Keratinocyte (primary cell): ENCODE results near the gene SLC25A21. TPM values are rescaled to one million over a fixed set of nuclear protein-coding genes. Genes with fewer than 3 reads are reported as not detected.

Experiments
- DNase-seq: peaks from one replicate; pipeline ENCODE4 v3.0.0-alpha.2; 2011; ENCODE audit warnings: low read depth, missing footprints, low spot score
- FAIRE-seq: peaks from 2 replicates; lab custom pipeline; 2011; peaks lifted over from hg19 to GRCh38; lab: Jason Lieb, UNC
- H2AFZ ChIP-seq: 2 replicates; pipeline ENCODE4 v1.6.0; 2012; ENCODE audit warnings: low read length, control low read depth, inconsistent platforms; ENCODE audit not compliant: control insufficient read depth
- H3K27ac ChIP-seq: 2 replicates; pipeline ENCODE4 v1.5.1; 2011; ENCODE audit warnings: low read length; ENCODE audit not compliant: control insufficient read depth, insufficient read depth
- H3K27me3 ChIP-seq: 3 replicates; pipeline ENCODE4 v1.6.0; 2011; ENCODE audit warnings: low read length; ENCODE audit not compliant: control insufficient read depth, insufficient read depth; ENCODE audit errors: extremely low read depth
- H3K36me3 ChIP-seq, 2 experiments: 2 replicates in 1 of 2; 3 replicates in 1 of 2; pipeline ENCODE4 v1.5.1; 2011; ENCODE audit warnings: low read length in 2 of 2, mild to moderate bottlenecking in 1 of 2; ENCODE audit not compliant: control insufficient read depth in 2 of 2, insufficient read depth in 2 of 2; ENCODE audit errors: extremely low read depth in 1 of 2
- H3K4me1 ChIP-seq: 3 replicates; pipeline ENCODE4 v1.5.1; 2011; ENCODE audit warnings: low read length; ENCODE audit not compliant: control insufficient read depth, insufficient read depth; ENCODE audit errors: extremely low read depth
- H3K4me2 ChIP-seq: 3 replicates; pipeline ENCODE4 v1.6.0; 2011; ENCODE audit warnings: low read depth, low read length; ENCODE audit not compliant: control insufficient read depth, insufficient read depth; ENCODE audit errors: extremely low read depth
- H3K4me3 ChIP-seq, 3 experiments: fragments of 200-600 bp in 1 of 3; sonication (generic) in 1 of 3; 2 replicates in 2 of 3; 3 replicates in 1 of 3; pipeline ENCODE4 v1.5.1; 2011 to 2016; ENCODE audit warnings: low read length in 3 of 3, mild to moderate bottlenecking in 3 of 3, control low read depth in 2 of 3, inconsistent platforms in 1 of 3, low read depth in 1 of 3, mixed read lengths in 1 of 3, mixed run types in 1 of 3, moderate library complexity in 1 of 3; ENCODE audit not compliant: control insufficient read depth in 2 of 3, insufficient read depth in 2 of 3; ENCODE audit errors: extremely low read depth in 1 of 3
- H3K79me2 ChIP-seq: 2 replicates; pipeline ENCODE4 v1.6.0; 2012; ENCODE audit warnings: low read length; ENCODE audit not compliant: control insufficient read depth, insufficient read depth
- H3K9ac ChIP-seq: 3 replicates; pipeline ENCODE4 v1.6.0; 2011; ENCODE audit warnings: low read length; ENCODE audit not compliant: control insufficient read depth, insufficient read depth; ENCODE audit errors: extremely low read depth
- H3K9me1 ChIP-seq: 3 replicates; pipeline ENCODE4 v1.6.0; 2011; ENCODE audit warnings: low read length; ENCODE audit not compliant: control insufficient read depth, insufficient read depth; ENCODE audit errors: extremely low read depth
- H3K9me3 ChIP-seq: 2 replicates; pipeline ENCODE4 v1.5.1; 2012; ENCODE audit warnings: low read depth, low read length; ENCODE audit not compliant: control insufficient read depth
- H4K20me1 ChIP-seq: 3 replicates; pipeline ENCODE4 v1.6.0; 2011; ENCODE audit warnings: low read length; ENCODE audit not compliant: control insufficient read depth, insufficient read depth; ENCODE audit errors: extremely low read depth
- CTCF ChIP-seq, 3 experiments: IDR thresholded peaks in 1 of 3; conservative IDR thresholded peaks in 1 of 3; optimal IDR thresholded peaks in 1 of 3; 2 replicates in 2 of 3; 3 replicates in 1 of 3; pipeline versions ENCODE3 to v1.5.1; 2011; ENCODE audit warnings: low read length in 3 of 3, mild to moderate bottlenecking in 3 of 3, moderate library complexity in 2 of 3, control low read depth in 1 of 3, inconsistent platforms in 1 of 3; ENCODE audit not compliant: insufficient read depth in 2 of 3; ENCODE audit errors: extremely low read depth in 1 of 3
- EZH2 ChIP-seq: IDR thresholded peaks from one replicate; pipeline ENCODE4 v1.6.1; 2012; ENCODE audit warnings: inconsistent platforms, mild to moderate bottlenecking, low read length, moderate library complexity
- dilution Hi-C: fragments of 300-500 bp; cut with MboI; formaldehyde crosslinking; loops from one replicate; pipeline ENCODE4 v1.7.0; 2020; ENCODE audit warnings: low sequenced_read_pairs; ENCODE audit not compliant: extremely low pct_ligation_motif_present
- polyA plus RNA-seq, 5 experiments: library from polyadenylated mRNA; depleted of rRNA in 3 of 5; stranded (reverse) in 3 of 5; stranded (forward) in 1 of 5; unstranded in 1 of 5; fragments of >200 nt; gene quantifications; 1 replicate in 1 of 5; 2 replicates in 3 of 5; 3 replicates in 1 of 5; pipeline versions ENCODE4 v1.2.1 to v1.2.3, GENCODE V29; 2011 to 2012; ENCODE audit warnings: missing spikeins in 2 of 5, low read depth in 1 of 5, low replicate concordance in 1 of 5

SLC25A21 gene
- polyA plus RNA-seq, 1 donor (not counting 4 experiments of a cell fraction or from before 2014, with no cell fraction given): 0.66 TPM

- TF ChIP-seq CTCF (optimal IDR thresholded peaks at IDR 0.05 in 1 of 3, IDR thresholded peaks at IDR 0.05 in 1 of 3, conservative IDR thresholded peaks at IDR 0.05 in 1 of 3; ENCODE audit: extremely low read depth in 1 of 3, insufficient read depth in 2 of 3, low read length in 3 of 3) (no peak), EZH2 (no peak)
- H3K9me1 ChIP-seq: no peaks in the 10 kb centered on the region
- no peak overlapping the region for H3K4me3 ChIP-seq
- H2AFZ ChIP-seq: no peak overlapping the region
- H3K4me2 ChIP-seq: no peak overlapping the region
- H3K27me3 ChIP-seq: no peaks in the 10 kb centered on the region
- no peaks in the 10 kb centered on the region for H3K9me3 ChIP-seq
- peaks cover 4% of the 10 kb centered on the region for H3K4me1 ChIP-seq
- DNase-seq (no peak), FAIRE-seq (no peak)
- no peaks in the 10 kb centered on the region for H3K79me2 ChIP-seq
- no peaks in the 10 kb centered on the region for H4K20me1 ChIP-seq
- H3K36me3 ChIP-seq: no peaks in the 10 kb centered on the region
- H3K9ac ChIP-seq: no peak overlapping the region
- dilution Hi-C loops: no loop called here
- H3K27ac ChIP-seq: no peak overlapping the region
These were observed 182.6 kb downstream of the SLC25A21 start for GRCh38 chr14:36989806-36990205.

- H3K4me1 ChIP-seq: peaks cover 4% of the 10 kb centered on the region
- H3K4me2 ChIP-seq: no peak overlapping the region
- H4K20me1 ChIP-seq: no peaks in the 10 kb centered on the region
- FAIRE-seq: no peak
- no peaks in the 10 kb centered on the region for H3K9me1 ChIP-seq
- H3K27ac ChIP-seq: no peak overlapping the region
- no peak overlapping the region for H3K9ac ChIP-seq
- no peaks in the 10 kb centered on the region for H3K27me3 ChIP-seq
- no peaks in the 10 kb centered on the region for H3K79me2 ChIP-seq
- no peak overlapping the region for H2AFZ ChIP-seq
- no peaks in the 10 kb centered on the region for H3K36me3 ChIP-seq
- no peaks in the 10 kb centered on the region for H3K9me3 ChIP-seq
- H3K4me3 ChIP-seq: no peak overlapping the region
- no peak for DNase-seq
- dilution Hi-C loops: no loop called here
- TF ChIP-seq EZH2: no peak
- TF ChIP-seq CTCF (optimal IDR thresholded peaks at IDR 0.05 in 1 of 3, IDR thresholded peaks at IDR 0.05 in 1 of 3, conservative IDR thresholded peaks at IDR 0.05 in 1 of 3; ENCODE audit: extremely low read depth in 1 of 3, insufficient read depth in 2 of 3, low read length in 3 of 3): no peak
These were observed 183.4 kb downstream of the SLC25A21 start for GRCh38 chr14:36988989-36989388.
